Gastrocnemius medialis (tissue), 4 donors: ENCODE measurements around the gene ZNF652.

Experiments
- CTCF ChIP-seq, 5 experiments: fragments of 450-650 bp in 3 of 5; fragments of 200-600 bp in 2 of 5; sonication (generic) in 2 of 5; IDR thresholded peaks in 4 of 5; conservative IDR thresholded peaks in 1 of 5; 1 replicate in 4 of 5; 2 replicates in 1 of 5; pipeline ENCODE4 v1.5.1; 2016 to 2019; ENCODE audit warnings: antibody characterized with exemption in 5 of 5, mild to moderate bottlenecking in 3 of 5, moderate library complexity in 3 of 5
- POLR2A ChIP-seq, 2 donors: fragments of 450-650 bp; IDR thresholded peaks; one replicate each; pipeline ENCODE4 v1.6.1; 2017; ENCODE audit warnings: antibody characterized with exemption in 2 of 2, mild to moderate bottlenecking in 2 of 2, moderate library complexity in 2 of 2

- TF ChIP-seq CTCF (IDR thresholded peaks at IDR 0.05 in 4 of 5, conservative IDR thresholded peaks at IDR 0.05 in 1 of 5) (no peak), POLR2A (IDR thresholded peaks at IDR 0.05) (no peak)
These were observed 103.7 kb downstream of the ZNF652 start for GRCh38 chr17:49258394-49258793.
